Measurements from ENCODE around the gene PLA2G2C. TPM values are rescaled to one million over a fixed set of nuclear protein-coding genes. Genes with fewer than 3 reads are reported as not detected.

The PLA2G2C gene
- total and polyA plus RNA-seq, 2 experiments from 2014 or later = not detected

- Mint-ChIP-seq H3K27ac (no peak overlapping the region), H3K9me3 (0 out of 3 replicates have a peak, but pooled peaks cover 3% of the 10 kb centered on the region), H3K27me3 (ENCODE audit: insufficient read depth, low read depth, poor library complexity) (peaks cover 4% of the 10 kb centered on the region), H3K4me3 (no peak overlapping the region), H3K4me1 (peaks cover 27% of the 10 kb centered on the region), H3K36me3 (ENCODE audit: low read depth) (no peaks in the 10 kb centered on the region)
- no peaks in the 10 kb centered on the region; the same call in 1 of the 2 replicates for H3K27me3 ChIP-seq (ENCODE audit: insufficient read depth)
- ATAC-seq = no peak
- DNase-seq (ENCODE audit: low spot score) = no peak
- no peak overlapping the region for H3K4me2 ChIP-seq
- H3F3A ChIP-seq (replicated peaks; ENCODE audit: low read depth) = no peaks in the 10 kb centered on the region
- H3K27ac ChIP-seq (ENCODE audit: low read depth) = no peak overlapping the region
- H3K36me3 ChIP-seq (ENCODE audit: insufficient read depth) = no peaks in the 10 kb centered on the region
- no peak overlapping the region for H3K4me3 ChIP-seq
- H3K79me2 ChIP-seq (replicated peaks; ENCODE audit: insufficient read depth) = no peaks in the 10 kb centered on the region
- peaks cover 19% of the 10 kb centered on the region for H3K4me1 ChIP-seq (ENCODE audit: insufficient read depth)
- H2AFZ ChIP-seq = no peak overlapping the region
- H3K9me2 ChIP-seq (ENCODE audit: insufficient read depth) = 0 out of 2 replicates have a peak, but pooled peaks cover 4% of the 10 kb centered on the region
- no peaks in the 10 kb centered on the region for H4K20me1 ChIP-seq (replicated peaks; ENCODE audit: insufficient read depth)
- TF ChIP-seq CTCF (conservative IDR thresholded peaks at IDR 0.05; ENCODE audit: low read depth in 2 of 2) (no peak), ZNF114 (CRISPR knock-in tag; IDR thresholded peaks at IDR 0.05) (no peak), NANOG (IDR thresholded peaks at IDR 0.05; ENCODE audit: borderline replicate concordance) (no peak)
These were observed 5.0 kb upstream of the PLA2G2C start for GRCh38 chr1:20191266-20191825.

- DNase-seq (ENCODE audit: low spot score) = no peak
- Histone ChIP-seq H2AFZ (no peak overlapping the region), H3K27me3 (ENCODE audit: insufficient read depth) (peaks cover 1% of the 10 kb centered on the region), H4K20me1 (replicated peaks; ENCODE audit: insufficient read depth) (no peaks in the 10 kb centered on the region), H3F3A (replicated peaks; ENCODE audit: low read depth) (no peaks in the 10 kb centered on the region), H3K4me3 (no peak overlapping the region), H3K4me2 (no peak overlapping the region), H3K79me2 (replicated peaks; ENCODE audit: insufficient read depth) (no peaks in the 10 kb centered on the region), H3K27ac (ENCODE audit: low read depth) (no peak overlapping the region), H3K36me3 (ENCODE audit: insufficient read depth) (no peaks in the 10 kb centered on the region), H3K4me1 (ENCODE audit: insufficient read depth) (peaks cover 19% of the 10 kb centered on the region), H3K9me2 (ENCODE audit: insufficient read depth) (0 out of 2 replicates have a peak, but pooled peaks cover 4% of the 10 kb centered on the region)
- no peak overlapping the region for H3K4me3 Mint-ChIP-seq
- H3K4me1 Mint-ChIP-seq = peaks cover 27% of the 10 kb centered on the region
- 0 out of 3 replicates have a peak, but pooled peaks cover 3% of the 10 kb centered on the region for H3K9me3 Mint-ChIP-seq
- peaks cover 5% of the 10 kb centered on the region for H3K27me3 Mint-ChIP-seq (ENCODE audit: insufficient read depth, low read depth, poor library complexity)
- H3K36me3 Mint-ChIP-seq (ENCODE audit: low read depth) = no peaks in the 10 kb centered on the region
- H3K27ac Mint-ChIP-seq = no peak overlapping the region
- no peak for ATAC-seq
- TF ChIP-seq EZH2phosphoT487 (IDR thresholded peaks at IDR 0.05; ENCODE audit: unreplicated experiment) = no peak
- TF ChIP-seq ZNF114 (CRISPR knock-in tag; IDR thresholded peaks at IDR 0.05) = no peak
- no peak for TF ChIP-seq CREB1 (CRISPR knock-in tag; IDR thresholded peaks at IDR 0.05; ENCODE audit: low read depth)
- TF ChIP-seq ETS1 (IDR thresholded peaks at IDR 0.05) = no peak
- TF ChIP-seq EZH2 (IDR thresholded peaks at IDR 0.05; ENCODE audit: low read depth, unreplicated experiment) = no peak
- no peak for TF ChIP-seq ZNF331 (CRISPR knock-in tag; IDR thresholded peaks at IDR 0.05; ENCODE audit: low read depth)
- TF ChIP-seq POLR2AphosphoS5 (IDR thresholded peaks at IDR 0.05; ENCODE audit: low read depth) = no peak
- no peak for TF ChIP-seq JUNB (IDR thresholded peaks at IDR 0.05; ENCODE audit: unreplicated experiment)
- no peak for TF ChIP-seq CTCF (conservative IDR thresholded peaks at IDR 0.05; ENCODE audit: low read depth in 2 of 2)
These were observed 4.2 kb upstream of the PLA2G2C start for GRCh38 chr1:20190256-20191160.
